ENCODE results near the gene CDC45.

CDC45 gene

GRCh38 chr22:19448739-19449421 is 30.8 kb upstream of the CDC45 start:
- DNase-seq (ENCODE audit: low read depth), result no peak

- no peak for DNase-seq (ENCODE audit: low read depth)
These were observed 30.3 kb upstream of the CDC45 start for GRCh38 chr22:19449422-19449767.

GRCh38 chr22:19450363-19451175 is 29.2 kb upstream of the CDC45 start:
- DNase-seq (ENCODE audit: low read depth), result no peak

GRCh38 chr22:19451570-19451969 is 28.1 kb upstream of the CDC45 start:
- DNase-seq (ENCODE audit: low read depth), result no peak

GRCh38 chr22:19453718-19454117 is 26.0 kb upstream of the CDC45 start:
- DNase-seq (ENCODE audit: low read depth), result no peak

- no peak for DNase-seq (ENCODE audit: low read depth)
These were observed 25.6 kb upstream of the CDC45 start for GRCh38 chr22:19454156-19454555.

- DNase-seq (ENCODE audit: low read depth), result no peak
These were observed 24.7 kb upstream of the CDC45 start for GRCh38 chr22:19455033-19455432.

GRCh38 chr22:19455585-19456370 is 23.9 kb upstream of the CDC45 start:
- DNase-seq (ENCODE audit: low read depth), result no peak

GRCh38 chr22:19456541-19456940 is 23.2 kb upstream of the CDC45 start:
- DNase-seq (ENCODE audit: low read depth), result no peak

- no peak for DNase-seq (ENCODE audit: low read depth)
These were observed 21.8 kb upstream of the CDC45 start for GRCh38 chr22:19457828-19458428.

- no peak for DNase-seq (ENCODE audit: low read depth)
These were observed 19.7 kb upstream of the CDC45 start for GRCh38 chr22:19460036-19460435.

- DNase-seq (ENCODE audit: low read depth), result no peak
These were observed 18.2 kb upstream of the CDC45 start for GRCh38 chr22:19461506-19461905.

GRCh38 chr22:19463008-19463407 is 16.7 kb upstream of the CDC45 start:
- DNase-seq (ENCODE audit: low read depth), result no peak

GRCh38 chr22:19463491-19464469 is 15.9 kb upstream of the CDC45 start:
- no peak for DNase-seq (ENCODE audit: low read depth)

GRCh38 chr22:19464546-19464945 is 15.2 kb upstream of the CDC45 start:
- DNase-seq (ENCODE audit: low read depth), result no peak

GRCh38 chr22:19464975-19465374 is 14.7 kb upstream of the CDC45 start:
- DNase-seq (ENCODE audit: low read depth), result no peak

GRCh38 chr22:19466126-19466716 is 13.5 kb upstream of the CDC45 start:
- DNase-seq (ENCODE audit: low read depth), result no peak

GRCh38 chr22:19466848-19467752 is 12.6 kb upstream of the CDC45 start:
- DNase-seq (ENCODE audit: low read depth), result no peak

- DNase-seq (ENCODE audit: low read depth), result no peak
These were observed 11.8 kb upstream of the CDC45 start for GRCh38 chr22:19467912-19468311.

- DNase-seq (ENCODE audit: low read depth), result no peak
These were observed 10.3 kb upstream of the CDC45 start for GRCh38 chr22:19469421-19469820.
